HG02763 (cell line): ENCODE results near the gene PLSCR5.

Experiments
- ATAC-seq: cut with Tn5 transposase; IDR thresholded peaks from one replicate; pipeline ENCODE4 v1.9.1; 2021; ENCODE audit warnings: mild to moderate bottlenecking, moderate library complexity; ENCODE audit not compliant: unreplicated experiment

The PLSCR5 gene, protein sequence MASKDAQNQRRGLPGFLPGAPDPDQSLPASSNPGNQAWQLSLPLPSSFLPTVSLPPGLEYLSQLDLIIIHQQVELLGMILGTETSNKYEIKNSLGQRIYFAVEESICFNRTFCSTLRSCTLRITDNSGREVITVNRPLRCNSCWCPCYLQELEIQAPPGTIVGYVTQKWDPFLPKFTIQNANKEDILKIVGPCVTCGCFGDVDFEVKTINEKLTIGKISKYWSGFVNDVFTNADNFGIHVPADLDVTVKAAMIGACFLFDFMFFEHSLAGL

DNA sequence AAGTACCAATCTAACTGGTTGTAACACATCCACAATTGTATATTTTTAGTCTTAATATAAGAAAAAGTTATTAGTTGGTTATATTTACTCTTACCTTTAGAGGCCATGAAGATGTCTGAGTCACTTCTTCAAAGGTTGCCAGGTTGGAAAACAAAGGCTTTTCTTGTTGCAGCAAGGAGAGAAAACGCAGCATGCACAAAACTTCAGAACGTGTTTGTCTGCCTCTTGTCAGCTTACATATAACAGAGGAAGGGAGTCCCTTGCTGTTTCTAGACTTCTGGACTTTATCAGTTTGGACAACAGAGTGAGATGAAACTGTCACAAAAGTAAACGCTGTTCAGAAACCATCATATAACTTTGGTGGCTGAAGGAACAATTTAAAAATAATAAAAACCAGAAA lies at the start of gene PLSCR5:
PLSCR5 (minus strand) TSS at position 241 of the 400 bp plus-strand sequence; CDS start at position 107, 134 bp downstream.
- no peak for ATAC-seq

DNA sequence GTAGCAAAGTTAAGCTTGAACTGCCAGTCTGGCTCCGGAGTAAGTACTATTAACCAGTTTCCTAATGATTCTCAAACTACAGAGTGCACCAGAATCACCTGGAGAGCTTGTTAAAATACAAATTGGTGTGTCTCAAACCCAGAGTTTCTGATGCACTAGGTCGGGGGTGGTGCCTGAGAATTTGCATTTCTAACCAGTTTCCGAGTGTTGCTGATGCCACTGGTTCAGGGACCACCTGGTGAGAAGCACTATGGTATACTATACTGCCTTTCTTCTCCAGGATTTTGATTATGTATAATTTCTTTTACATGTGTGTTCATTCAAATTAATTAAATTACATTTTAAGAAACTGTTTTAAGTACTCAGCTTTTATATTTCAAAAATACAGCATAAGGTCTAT lies 48.8 kb upstream of the PLSCR5 start:
- ATAC-seq, result no peak

DNA sequence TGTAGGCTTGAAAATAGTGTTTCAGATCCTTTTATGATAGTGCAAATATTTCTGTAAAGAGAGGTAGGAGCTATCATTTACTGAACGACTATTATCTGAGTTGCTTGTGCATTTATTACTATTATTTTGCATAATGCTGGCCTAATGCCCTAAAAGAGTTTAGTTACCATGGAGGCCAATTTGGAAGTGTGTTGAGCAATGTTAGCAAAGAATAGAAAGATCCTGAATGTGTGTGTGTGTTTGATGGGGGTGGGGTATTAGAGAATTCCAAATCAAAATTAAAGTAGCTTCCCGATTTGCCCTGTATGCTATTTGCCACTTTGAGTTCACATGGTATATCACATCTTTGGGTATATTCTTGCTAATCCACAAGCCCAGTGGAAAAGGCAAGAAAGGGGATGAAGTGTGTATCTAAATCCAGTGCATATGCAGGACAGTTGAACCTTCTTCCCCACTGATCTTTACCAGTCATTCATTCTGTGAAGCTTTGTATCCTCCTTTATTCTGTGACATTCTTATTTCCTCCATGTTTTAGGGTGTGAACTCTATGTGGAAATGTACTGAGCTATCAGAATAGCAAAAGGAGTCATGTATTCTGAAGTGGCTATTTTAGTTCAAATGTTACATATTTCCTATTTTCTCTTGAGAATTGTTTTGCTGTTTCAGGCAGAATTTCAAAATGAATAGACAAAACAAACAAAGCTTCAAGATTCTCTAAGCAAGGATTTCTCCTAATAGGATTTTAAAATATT lies 45.7 kb upstream of the PLSCR5 start:
- no peak for ATAC-seq

DNA sequence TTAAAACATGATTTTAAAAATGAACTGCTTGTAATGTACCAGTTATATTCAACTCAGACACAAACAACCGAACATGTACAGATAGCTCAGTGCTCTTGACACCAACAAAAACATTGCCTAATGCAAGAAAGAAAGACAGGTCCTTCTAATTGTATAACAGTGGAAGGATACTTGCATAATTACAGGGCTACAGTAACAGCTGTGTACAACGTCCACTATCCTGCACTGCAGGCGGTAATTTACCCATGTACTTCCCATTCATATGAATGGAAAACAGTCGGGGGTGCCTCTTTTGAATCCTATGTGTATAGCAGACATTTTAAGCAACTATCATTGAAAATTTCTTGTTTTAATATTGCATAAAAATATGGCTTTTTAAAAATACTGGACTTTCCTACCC lies 41.1 kb upstream of the PLSCR5 start:
- no peak for ATAC-seq

DNA sequence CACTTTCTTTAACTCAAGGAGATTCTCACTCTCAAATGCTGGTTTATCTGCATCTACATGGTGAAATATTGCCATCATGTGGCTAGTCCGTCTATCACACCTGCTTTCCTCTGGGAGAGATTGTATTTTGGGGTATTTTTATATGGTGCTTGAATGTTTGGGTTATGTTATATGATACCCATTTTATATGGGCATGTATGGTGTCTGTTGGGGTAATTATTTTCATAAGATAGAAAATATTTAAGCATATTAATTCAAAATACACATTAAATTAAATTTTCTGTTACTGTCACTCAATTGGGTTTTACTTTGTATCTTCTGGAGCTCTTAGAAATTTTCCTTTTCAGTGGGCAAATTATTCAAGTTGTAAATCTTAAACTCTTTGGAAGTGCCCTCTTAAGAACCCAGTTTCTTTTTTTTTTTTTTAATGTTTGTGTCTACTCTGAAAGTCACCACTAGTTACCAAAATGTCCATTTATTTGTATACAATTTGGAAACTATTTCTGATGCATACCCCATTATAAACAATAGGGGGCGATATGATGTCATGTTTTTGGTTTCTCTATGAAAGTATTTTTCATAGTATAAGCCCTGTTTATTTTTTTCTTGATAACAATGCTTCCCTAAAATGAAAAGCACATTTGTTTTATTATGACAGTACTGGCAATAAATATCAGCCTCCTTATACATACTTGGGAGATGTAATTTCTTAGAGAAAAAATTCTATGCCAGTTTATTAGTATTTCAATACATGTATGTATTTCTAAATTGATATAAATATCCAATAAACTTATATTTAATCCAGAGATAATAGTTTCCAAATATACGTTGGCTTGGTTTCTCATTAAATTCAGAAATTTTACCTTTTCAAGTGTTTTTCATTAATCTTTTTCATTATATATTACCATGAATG lies 36.1 kb upstream of the PLSCR5 start:
- ATAC-seq, result no peak

DNA sequence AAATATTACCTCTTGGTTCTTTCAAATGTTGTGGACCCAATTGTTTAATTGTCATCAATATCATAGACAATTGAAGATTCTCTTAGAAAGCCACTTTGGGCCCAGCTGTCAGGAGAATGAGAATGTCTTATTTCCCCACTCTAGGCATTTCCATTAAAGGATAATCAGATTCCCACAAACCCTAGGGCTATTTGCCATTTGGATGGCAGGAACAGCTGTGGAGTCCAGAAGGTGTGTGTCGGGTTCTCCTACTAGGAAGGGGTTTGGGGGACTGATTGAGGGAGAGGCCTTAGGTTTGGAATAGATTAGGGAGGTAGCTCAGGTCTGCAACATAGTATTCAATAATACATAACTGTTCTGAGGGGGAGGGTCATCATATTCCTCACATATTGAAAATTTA lies 35.2 kb upstream of the PLSCR5 start:
- ATAC-seq, result no peak

DNA sequence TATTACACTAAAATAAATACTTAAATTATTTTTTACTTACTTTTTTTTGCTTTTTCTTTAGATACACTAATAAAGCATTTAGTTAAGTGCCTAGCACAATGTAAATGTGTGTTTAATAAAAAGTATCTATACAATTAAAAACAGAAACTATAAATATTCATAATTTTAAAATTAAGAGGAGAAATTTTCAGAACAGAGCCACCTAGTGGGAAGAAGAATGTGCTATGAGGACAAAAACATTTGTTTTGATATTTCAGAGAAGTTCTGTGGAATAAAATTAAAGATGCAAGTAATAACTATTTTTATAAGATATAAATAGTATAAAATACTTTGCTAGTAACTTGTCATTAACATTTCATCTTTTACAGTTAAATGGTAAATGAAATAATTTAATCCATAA lies 33.6 kb upstream of the PLSCR5 start:
- no peak for ATAC-seq

DNA sequence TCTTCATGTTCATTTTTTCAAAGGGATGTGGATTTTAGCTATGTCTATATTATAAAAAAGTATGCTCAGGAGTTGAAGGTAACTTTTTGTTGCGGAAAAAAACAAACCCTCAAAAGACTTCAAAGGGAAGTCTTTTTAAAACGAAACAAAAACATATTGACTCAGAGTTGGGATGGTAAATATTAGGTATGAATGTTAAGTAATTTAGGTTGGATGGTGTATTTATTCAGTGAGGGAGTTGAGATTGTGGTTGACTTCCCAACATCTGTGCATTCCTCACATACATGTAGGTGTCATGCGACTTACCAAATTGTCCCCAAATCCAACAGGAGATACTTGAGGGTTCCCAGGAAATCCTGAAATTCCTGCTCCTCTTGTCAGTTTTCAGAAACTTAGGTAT lies 32.7 kb upstream of the PLSCR5 start:
- ATAC-seq, result no peak

DNA sequence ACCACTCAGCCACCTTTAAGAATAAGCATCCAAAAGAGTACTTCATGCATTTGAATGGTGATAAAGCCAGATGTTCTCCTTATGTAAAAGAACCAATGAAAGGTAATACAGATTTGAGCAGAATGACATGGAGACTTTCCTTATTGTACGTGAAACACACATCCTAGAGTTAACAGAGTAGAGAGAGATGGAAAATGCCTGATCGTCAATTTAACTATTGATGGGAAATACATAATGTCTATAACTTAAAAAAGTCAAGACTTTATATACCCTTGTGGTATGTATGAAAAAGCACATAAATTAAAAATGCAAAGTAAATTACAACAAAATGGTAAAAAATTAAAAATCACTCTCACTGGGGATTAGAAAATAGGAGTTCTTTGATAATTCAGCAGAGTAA lies 31.7 kb upstream of the PLSCR5 start:
- no peak for ATAC-seq

DNA sequence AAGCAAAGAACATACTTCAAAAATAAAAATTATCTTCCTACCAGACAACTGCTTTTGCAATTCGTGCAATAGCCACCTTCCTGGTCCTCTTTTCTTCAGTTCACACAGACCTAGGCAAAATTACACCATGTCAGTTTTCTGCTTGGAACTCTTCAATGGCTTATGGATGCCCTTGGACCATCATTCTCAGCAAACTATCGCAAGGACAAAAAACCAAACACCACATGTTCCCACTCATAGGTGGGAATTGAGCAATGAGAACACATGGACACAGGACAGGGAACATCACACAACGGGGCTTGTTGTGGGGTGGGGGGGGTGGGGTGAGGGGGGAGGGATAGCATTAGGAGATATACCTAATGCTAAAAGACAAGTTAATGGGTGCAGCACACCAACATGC lies 29.2 kb upstream of the PLSCR5 start:
- ATAC-seq, result no peak

DNA sequence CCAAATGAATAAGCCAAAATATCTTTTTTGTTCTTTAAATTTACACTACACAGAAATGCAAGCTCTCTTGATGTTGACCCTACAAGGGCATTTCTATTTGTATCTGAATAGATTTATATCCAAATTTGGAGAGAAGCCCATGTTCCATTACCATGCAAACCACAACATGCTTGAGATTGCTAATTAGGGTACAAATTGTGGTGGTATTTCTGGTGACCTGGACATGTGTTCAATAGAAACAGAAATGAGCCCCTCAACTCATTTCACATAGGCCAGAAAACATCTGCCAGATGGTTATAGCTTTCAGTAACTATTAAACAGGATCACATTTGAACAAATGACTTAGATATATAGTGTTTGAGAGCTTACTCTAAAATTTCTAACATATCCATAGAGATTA lies 23.5 kb upstream of the PLSCR5 start:
- ATAC-seq, result no peak

DNA sequence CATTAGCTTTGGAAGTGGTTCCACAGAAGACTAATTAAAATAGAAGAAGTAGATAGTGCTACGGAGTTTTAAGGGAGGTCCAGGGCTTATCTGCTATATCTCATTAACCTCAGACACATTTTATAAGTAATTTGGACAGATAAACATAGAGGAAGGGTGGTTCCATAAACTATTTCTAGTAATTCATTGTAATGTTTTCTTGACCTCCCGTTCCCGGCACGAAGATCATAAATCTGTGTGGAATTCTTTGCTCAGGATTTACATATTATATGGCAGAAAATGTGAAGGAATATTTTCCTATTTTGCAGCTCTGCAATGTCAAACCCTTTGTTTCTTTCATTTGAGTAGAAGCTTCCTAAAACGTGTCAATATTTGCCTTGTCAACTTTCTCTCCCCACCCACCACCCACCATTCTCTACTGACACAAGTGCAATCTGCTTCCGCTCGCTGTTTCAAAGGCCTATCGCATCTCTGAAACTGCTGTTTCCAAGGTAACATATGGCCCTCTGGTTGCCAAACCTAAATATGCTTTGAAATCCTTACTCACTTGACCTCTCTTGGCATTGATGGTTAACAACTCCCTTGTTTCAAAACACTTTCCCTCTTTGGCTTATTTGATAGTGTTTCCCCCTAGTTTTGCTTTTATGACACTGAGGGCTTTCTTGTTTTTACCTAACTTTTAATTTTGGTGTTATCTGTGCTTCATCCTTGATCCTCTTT lies 21.4 kb upstream of the PLSCR5 start:
- no peak for ATAC-seq

DNA sequence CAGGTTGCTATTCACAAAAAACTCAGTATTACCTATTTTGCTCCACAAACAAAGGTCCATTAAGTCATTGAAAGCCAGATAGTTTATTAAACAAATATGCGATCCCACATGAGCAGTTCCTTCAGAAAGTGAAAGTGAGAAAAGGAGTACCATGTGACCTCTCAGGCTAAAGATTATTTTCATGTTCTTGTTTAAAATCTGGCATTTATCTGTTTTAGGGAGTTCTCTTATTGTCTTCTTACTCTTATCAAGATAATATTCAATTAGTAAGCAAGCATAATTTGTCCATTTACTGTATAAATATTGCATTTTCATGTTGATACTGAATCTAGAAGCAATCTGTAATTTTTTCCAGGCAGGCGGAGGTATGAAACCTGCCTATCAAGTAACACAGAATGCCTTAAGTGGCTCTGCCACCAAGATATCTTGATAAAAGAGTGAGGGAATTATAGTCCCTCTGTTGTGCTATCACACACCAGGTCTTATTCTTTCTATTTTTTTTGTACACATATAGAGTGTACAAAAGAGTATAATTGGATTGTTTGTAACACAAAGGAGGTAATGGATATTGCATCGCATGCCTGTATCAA lies 20.1 kb upstream of the PLSCR5 start:
- ATAC-seq, result no peak

DNA sequence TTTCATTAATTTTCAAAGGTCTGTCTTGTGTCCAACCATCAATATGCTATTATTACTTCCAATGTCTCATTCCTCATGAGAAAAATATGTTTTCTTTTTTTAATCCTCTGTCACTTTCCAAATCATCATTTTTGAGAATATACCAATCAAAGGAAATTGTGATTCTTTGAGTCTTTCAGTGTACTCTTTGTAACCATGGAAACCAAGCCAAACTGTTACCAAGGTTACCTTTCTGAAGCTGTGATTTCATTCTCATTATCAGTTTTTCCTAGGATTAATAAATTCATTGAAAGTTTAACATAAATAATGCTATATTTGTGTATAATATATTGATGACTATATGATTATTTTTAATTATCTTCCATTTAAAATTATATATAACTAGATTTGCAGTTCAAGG lies 16.6 kb upstream of the PLSCR5 start:
- ATAC-seq, result no peak

DNA sequence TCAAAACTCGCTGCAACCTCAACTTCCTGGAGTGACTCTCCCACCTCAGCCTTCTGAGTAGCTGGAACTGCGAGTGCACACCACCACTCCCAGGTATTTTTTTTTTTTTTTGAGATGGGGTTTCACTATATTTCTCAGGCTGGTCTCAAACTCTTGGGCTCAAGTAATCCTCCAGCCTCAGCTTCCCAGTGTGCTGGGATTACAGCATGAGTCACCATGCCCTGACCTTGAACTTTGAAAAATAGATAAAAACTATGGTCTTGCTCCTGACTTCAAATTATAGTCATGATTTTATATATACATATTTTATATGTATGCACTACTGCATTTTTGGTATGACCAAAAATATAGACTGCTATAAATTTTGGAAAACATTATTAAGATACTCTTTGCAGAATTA lies 6.9 kb upstream of the PLSCR5 start:
- ATAC-seq, result no peak

DNA sequence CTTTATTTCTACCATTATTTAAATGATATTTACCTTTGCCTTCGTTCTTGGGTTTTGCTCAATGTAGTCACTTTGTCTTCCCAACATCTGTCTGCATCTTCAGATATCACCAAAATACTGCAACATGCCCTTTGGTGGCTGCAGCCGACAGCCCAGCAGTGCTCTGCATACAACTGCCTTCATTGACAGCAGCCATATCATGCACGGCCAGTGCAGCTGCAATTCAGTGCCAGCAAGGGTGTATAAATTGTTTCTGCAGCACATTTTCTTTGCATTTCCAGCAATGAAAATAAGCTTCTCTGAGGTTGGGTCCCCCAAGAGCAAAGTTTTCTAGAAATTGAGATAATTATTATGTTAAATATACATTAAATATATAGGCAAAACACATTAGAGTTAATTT lies 6.0 kb upstream of the PLSCR5 start:
- no peak for ATAC-seq

DNA sequence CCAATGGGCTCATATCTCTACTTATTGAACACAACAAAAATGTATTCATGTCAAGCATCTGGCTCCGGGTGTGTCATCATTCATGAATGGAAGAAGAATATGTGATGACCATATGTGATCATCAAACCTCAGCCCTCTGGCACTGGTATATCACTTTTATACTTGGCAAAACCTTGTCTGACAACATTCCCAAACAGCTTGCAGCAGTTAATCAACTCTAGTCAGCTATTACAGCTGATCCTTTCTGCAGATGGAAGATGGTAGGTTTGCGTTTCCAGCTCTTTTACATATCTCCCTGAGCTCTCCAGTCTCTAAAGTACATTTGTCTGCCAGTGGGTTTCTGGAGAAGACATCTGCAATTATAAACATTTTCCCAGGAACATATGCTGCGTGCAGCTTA lies 6.6 kb downstream of the PLSCR5 start:
- ATAC-seq, result no peak

DNA sequence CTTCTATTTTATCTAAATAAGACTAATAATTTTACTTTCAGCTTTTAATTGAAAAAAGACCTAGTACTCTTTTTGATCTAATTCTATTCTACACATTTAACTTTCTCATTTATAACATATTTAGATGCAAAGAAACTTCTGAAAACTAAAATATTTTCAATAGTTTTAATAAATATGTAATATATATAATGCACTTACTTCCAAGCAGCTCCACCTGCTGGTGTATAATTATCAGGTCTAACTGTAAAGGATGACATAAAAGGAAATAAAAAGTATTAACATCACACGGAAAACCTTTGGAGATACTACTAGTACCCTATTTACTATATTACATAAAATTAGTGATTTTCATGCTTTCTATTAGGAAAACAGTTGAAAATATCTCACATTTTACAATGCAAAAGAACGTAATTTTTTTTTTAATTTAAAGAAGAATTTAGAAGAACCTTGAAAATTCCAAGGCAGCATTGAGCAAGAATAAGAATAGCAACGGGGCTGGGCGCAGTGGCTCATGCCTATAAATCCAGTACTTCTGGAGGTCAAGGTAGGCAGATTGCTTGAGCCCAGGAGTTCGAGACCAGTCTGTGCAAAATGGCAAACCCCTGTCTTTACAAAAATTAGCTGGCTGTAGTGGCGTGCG lies 10.2 kb downstream of the PLSCR5 start:
- ATAC-seq, result no peak

DNA sequence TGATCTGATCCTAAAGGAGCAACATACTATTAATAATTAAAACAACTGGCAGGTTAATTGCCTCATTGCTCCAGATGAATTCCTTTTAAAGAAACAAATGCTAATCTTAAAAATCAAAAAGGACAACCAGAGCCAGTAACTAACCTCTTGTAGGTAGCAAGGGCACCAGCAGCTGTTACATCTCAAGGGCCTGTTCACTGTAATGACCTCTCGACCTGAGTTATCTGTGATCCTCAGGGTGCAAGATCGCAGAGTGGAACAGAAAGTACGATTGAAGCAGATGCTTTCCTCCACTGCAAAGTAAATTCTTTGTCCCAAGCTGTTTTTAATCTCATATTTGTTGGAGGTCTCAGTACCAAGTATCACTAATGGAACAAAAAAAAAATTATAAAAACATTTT lies 11.4 kb downstream of the PLSCR5 start:
- ATAC-seq, result no peak

DNA sequence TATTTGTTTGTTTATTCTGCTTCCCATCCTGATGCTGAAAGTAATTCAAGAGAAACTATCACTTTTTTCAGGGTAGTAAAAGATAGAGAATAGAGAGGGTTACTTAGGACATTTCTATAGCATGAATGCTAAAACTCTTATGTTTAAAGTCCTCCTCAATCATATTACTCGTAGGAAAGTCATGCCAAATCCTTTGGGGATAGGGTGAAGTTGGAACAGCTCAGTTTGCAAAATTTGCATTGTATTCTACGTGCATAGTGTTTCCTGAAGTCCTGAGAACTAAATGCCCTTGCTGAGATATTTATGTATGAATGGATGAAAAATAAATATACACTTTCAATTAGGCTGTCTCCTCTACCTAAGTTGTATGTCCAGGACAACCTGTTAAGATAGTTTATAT lies 14.6 kb downstream of the PLSCR5 start:
- no peak for ATAC-seq
